AG10803 (cell line): ENCODE data around the gene COQ2.
A peak's percentile ranks its signal among the peaks of the same experiment; 100 is the strongest.

Experiments used
- DNase-seq: peaks from one replicate; pipeline ENCODE4 v3.0.0; 2010; ENCODE audit warnings: low read depth
- H3K4me3 ChIP-seq: 2 replicates; pipeline ENCODE4 v1.5.1; 2011; ENCODE audit warnings: mild to moderate bottlenecking, low read length, control low read depth
- TF ChIP-seq, protein P1 (sequence below): conservative IDR thresholded peaks from 2 replicates; pipeline ENCODE4 v1.5.1; 2011; ENCODE audit warnings: mild to moderate bottlenecking, low read length, control low read depth, inconsistent platforms

COQ2 gene

GRCh38 chr4:83320548-83320947 is 36.0 kb upstream of the COQ2 start:
- TF ChIP-seq, protein P1, sequence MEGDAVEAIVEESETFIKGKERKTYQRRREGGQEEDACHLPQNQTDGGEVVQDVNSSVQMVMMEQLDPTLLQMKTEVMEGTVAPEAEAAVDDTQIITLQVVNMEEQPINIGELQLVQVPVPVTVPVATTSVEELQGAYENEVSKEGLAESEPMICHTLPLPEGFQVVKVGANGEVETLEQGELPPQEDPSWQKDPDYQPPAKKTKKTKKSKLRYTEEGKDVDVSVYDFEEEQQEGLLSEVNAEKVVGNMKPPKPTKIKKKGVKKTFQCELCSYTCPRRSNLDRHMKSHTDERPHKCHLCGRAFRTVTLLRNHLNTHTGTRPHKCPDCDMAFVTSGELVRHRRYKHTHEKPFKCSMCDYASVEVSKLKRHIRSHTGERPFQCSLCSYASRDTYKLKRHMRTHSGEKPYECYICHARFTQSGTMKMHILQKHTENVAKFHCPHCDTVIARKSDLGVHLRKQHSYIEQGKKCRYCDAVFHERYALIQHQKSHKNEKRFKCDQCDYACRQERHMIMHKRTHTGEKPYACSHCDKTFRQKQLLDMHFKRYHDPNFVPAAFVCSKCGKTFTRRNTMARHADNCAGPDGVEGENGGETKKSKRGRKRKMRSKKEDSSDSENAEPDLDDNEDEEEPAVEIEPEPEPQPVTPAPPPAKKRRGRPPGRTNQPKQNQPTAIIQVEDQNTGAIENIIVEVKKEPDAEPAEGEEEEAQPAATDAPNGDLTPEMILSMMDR = no peak
- H3K4me3 ChIP-seq = no peak overlapping the region
- DNase-seq = peak; percentile 63

- H3K4me3 ChIP-seq = no peak overlapping the region
- no peak for DNase-seq
- TF ChIP-seq, protein P1 = no peak
Observed at GRCh38 chr4:83318666-83319065, 34.1 kb upstream of the COQ2 start.

DNA sequence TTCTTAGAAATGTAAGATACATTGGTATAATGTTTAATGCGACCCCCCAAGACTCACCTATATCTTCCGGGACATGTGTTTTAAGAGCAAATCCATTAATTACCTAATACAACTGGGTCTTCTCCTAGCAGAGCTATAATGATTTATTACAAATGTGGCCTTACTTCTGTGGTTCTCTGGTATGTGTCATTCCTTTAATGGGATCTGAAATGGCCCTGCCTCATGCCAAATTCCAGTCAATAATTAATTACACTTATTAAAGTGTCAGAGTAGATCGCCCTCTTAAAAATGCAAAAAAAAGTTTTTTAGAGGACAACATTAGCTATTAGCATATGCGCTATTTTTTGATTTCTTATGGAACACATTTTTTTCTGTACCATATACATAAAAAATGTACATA is 33.1 kb upstream of the COQ2 start:
- no peak for DNase-seq
- TF ChIP-seq, protein P1 = no peak
- no peak overlapping the region for H3K4me3 ChIP-seq

- DNase-seq = no peak
- TF ChIP-seq, protein P1 = no peak
- no peak overlapping the region for H3K4me3 ChIP-seq
Observed at GRCh38 chr4:83316459-83317165, 32.0 kb upstream of the COQ2 start.

- TF ChIP-seq, protein P1 = no peak
- no peak for DNase-seq
- H3K4me3 ChIP-seq = no peak overlapping the region
Observed at GRCh38 chr4:83315341-83315870, 30.8 kb upstream of the COQ2 start.

GRCh38 chr4:83308672-83309071 is 24.1 kb upstream of the COQ2 start:
- TF ChIP-seq, protein P1 = no peak
- H3K4me3 ChIP-seq = no peak overlapping the region
- DNase-seq = no peak

- no peak for DNase-seq
- TF ChIP-seq, protein P1 = no peak
Observed at GRCh38 chr4:83307920-83308319, 23.3 kb upstream of the COQ2 start.

More at GRCh38 chr4:83307920-83308319, 23.3 kb upstream of the COQ2 start:
- no peak overlapping the region for H3K4me3 ChIP-seq
